ENCODE measurements around the gene WDR62. TPM values are rescaled to one million over a fixed set of nuclear protein-coding genes. Genes with fewer than 3 reads are reported as not detected.
A peak's percentile ranks its signal among the peaks of the same experiment; 100 is the strongest.

The WDR62 gene
- total and polyA plus RNA-seq, 4 donors: 0.86 to 2.2 (median 1.7) TPM

DNA sequence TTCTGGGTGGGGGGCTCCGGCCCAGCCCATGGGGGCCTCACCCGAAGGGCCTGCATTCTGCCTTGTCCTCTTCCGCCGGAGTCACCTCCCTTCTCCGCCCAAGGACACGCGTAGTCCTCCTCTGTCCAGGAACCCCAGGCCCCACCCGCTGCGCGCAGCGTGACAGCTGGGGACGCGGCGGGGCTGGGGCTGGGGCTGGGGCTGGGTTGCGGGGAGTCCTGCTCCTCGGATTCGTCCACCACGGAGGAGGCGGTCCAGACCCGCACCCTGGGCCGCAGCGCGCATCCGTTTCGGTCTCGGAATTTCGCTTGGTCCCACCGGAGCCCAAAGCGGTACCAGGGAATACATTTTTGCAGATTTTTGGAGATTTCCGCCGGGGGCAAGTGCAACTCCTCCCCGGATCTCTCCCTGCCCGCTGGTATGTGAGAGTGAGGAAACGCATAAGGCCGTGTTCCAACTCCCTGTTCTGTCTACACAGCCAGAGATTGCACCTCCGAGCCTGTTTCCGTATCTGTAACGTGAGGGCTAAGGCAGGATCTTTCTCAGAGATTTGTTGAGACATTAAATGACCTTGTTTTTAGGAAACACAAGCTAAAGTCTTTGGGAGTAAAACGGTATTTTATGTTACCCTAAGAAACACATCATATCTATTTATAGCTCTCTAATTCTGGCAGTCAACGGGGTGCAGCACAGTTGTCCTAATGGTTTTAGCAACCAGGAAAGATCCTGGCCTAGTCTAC lies 97.8 kb downstream of the WDR62 start, which contains the start of gene COX7A1:
COX7A1 (minus strand) TSS at position 96 of the 740 bp plus-strand sequence; CDS start at position 56, 40 bp downstream.
- Histone ChIP-seq H3K9me3 (ENCODE audit: control insufficient read depth in 4 of 4, insufficient read depth in 3 of 4, low read length in 3 of 4) (no peaks in the 10 kb centered on the region), H3K4me3 (peak within 1 kb of the TSS; percentile 51), H3K9ac (ENCODE audit: insufficient read depth in 1 of 2, low read length in 2 of 2) (peak within 1 kb of the TSS; percentile 68 to 92), H3K4me1 (ENCODE audit: control insufficient read depth in 5 of 5, insufficient read depth in 5 of 5, low read length in 5 of 5) (peaks cover 0 to 15% (median 9%) of the 10 kb centered on the region in 5 donors), H3K27me3 (ENCODE audit: control insufficient read depth in 3 of 3, insufficient read depth in 3 of 3, low read length in 2 of 3) (no peaks in the 10 kb centered on the region), H3K36me3 (ENCODE audit: control insufficient read depth in 4 of 4, insufficient read depth in 4 of 4, low read length in 4 of 4) (peaks cover 0 to 33% (median 16%) of the 10 kb centered on the region in 4 donors), H3K27ac (ENCODE audit: low read depth in 1 of 2, low read length in 1 of 2) (peak within 1 kb of the TSS; percentile 95 to 99)
- DNase-seq (peak; percentile 79 to 87 (median 83)), ATAC-seq (ENCODE audit: insufficient read depth, low FRiP score) (peak; percentile 44)
- no peak for TF ChIP-seq CTCF (IDR thresholded peaks at IDR 0.05; ENCODE audit: control extremely low read depth, extremely low read depth)
- 35 to 36% methylated on average over 38 to 40 of the region's 40 CpGs for WGBS, 2 donors

- no peak overlapping the region for H3K4me3 ChIP-seq
- H3K36me3 ChIP-seq (ENCODE audit: control insufficient read depth in 4 of 4, insufficient read depth in 4 of 4, low read length in 4 of 4): peaks cover 0 to 31% (median 14%) of the 10 kb centered on the region in 4 donors
- no peaks in the 10 kb centered on the region for H3K9me3 ChIP-seq (ENCODE audit: control insufficient read depth in 4 of 4, insufficient read depth in 3 of 4, low read length in 3 of 4)
- 93 to 96% methylated on average over 10 of the region's 10 CpGs for whole genome bisulfite sequencing, 2 donors
- no peaks in the 10 kb centered on the region for H3K27me3 ChIP-seq (ENCODE audit: control insufficient read depth in 3 of 3, insufficient read depth in 3 of 3, low read length in 2 of 3)
- peak overlapping the region; percentile 84 to 99 for H3K27ac ChIP-seq (ENCODE audit: low read depth in 1 of 2, low read length in 1 of 2)
- no peak for ATAC-seq (ENCODE audit: insufficient read depth, low FRiP score)
- no peak for TF ChIP-seq CTCF (IDR thresholded peaks at IDR 0.05; ENCODE audit: control extremely low read depth, extremely low read depth)
- peak overlapping the region in 1 of 2 donors; percentile 92 for H3K9ac ChIP-seq (ENCODE audit: insufficient read depth in 1 of 2, low read length in 2 of 2)
- H3K4me1 ChIP-seq (ENCODE audit: control insufficient read depth in 5 of 5, insufficient read depth in 5 of 5, low read length in 5 of 5): peaks cover 0 to 15% (median 9%) of the 10 kb centered on the region in 5 donors
- DNase-seq: no peak
These were observed 98.4 kb downstream of the WDR62 start for GRCh38 chr19:36153126-36153525.

Other genes starting within 250 kb of the WDR62 start
- gene PRODH2, start 242.1 kb upstream of the WDR62 start, total RNA-seq: not detected
- gene PRODH2, start 242.1 kb upstream of the WDR62 start, polyA plus RNA-seq: not detected
- under 1 TPM in 1 of 2 donors, not detected in 1; 0.23 TPM for gene NPHS1, start 202.4 kb upstream of the WDR62 start, total RNA-seq
- gene NPHS1, start 202.4 kb upstream of the WDR62 start, polyA plus RNA-seq: under 1 TPM in 1 of 2 donors, not detected in 1; 0.02 TPM
- 1 to 10 TPM in 1 of 2 donors, not detected in 1; 1.2 TPM for gene KIRREL2, start 198.0 kb upstream of the WDR62 start, total RNA-seq
- gene KIRREL2, start 198.0 kb upstream of the WDR62 start, polyA plus RNA-seq: under 1 TPM; 0.04 to 0.10 TPM
- gene APLP1, start 186.3 kb upstream of the WDR62 start, total RNA-seq: 1 to 10 TPM; 1.7 to 2.3 TPM
- 1 to 10 TPM in 1 of 2 donors, under 1 TPM in 1; 0.94 to 6.5 TPM for gene APLP1, start 186.3 kb upstream of the WDR62 start, polyA plus RNA-seq
- 10 to 100 TPM; 12.6 to 25.3 TPM for gene NFKBID, start 154.4 kb upstream of the WDR62 start, total RNA-seq
- 10 to 100 TPM; 14.7 to 18.1 TPM for gene NFKBID, start 154.4 kb upstream of the WDR62 start, polyA plus RNA-seq
- gene HCST, start 152.4 kb upstream of the WDR62 start, total RNA-seq: 10 to 100 TPM in 1 of 2 donors, 1 to 10 TPM in 1; 5.4 to 33.2 TPM
- gene HCST, start 152.4 kb upstream of the WDR62 start, polyA plus RNA-seq: 100 to 1,000 TPM in 1 of 2 donors, 10 to 100 TPM in 1; 89.1 to 118 TPM
- gene TYROBP, start 146.6 kb upstream of the WDR62 start, total RNA-seq: 100 to 1,000 TPM in 1 of 2 donors, 10 to 100 TPM in 1; 17.0 to 282 TPM
- gene TYROBP, start 146.6 kb upstream of the WDR62 start, polyA plus RNA-seq: 1,000 to 10,000 TPM in 1 of 2 donors, 100 to 1,000 TPM in 1; 552 to 1,276 TPM
- gene LRFN3, start 118.5 kb upstream of the WDR62 start, total RNA-seq: 10 to 100 TPM in 1 of 2 donors, 1 to 10 TPM in 1; 3.6 to 14.0 TPM
- 1 to 10 TPM; 6.2 to 8.9 TPM for gene LRFN3, start 118.5 kb upstream of the WDR62 start, polyA plus RNA-seq
- 10 to 100 TPM; 11.4 to 19.7 TPM for gene SDHAF1, start 59.7 kb upstream of the WDR62 start, total RNA-seq
- gene SDHAF1, start 59.7 kb upstream of the WDR62 start, polyA plus RNA-seq: 10 to 100 TPM; 18.6 to 25.8 TPM
- 10 to 100 TPM in 1 of 2 donors, 1 to 10 TPM in 1; 8.0 to 13.6 TPM for gene SYNE4, start 46.1 kb upstream of the WDR62 start, total RNA-seq
- gene SYNE4, start 46.1 kb upstream of the WDR62 start, polyA plus RNA-seq: 10 to 100 TPM in 1 of 2 donors, 1 to 10 TPM in 1; 9.5 to 19.2 TPM
- gene ALKBH6, start 40.7 kb upstream of the WDR62 start, total RNA-seq: 10 to 100 TPM; 13.3 to 24.5 TPM
- 10 to 100 TPM; 23.1 to 30.1 TPM for gene ALKBH6, start 40.7 kb upstream of the WDR62 start, polyA plus RNA-seq
- 10 to 100 TPM in 1 of 2 donors, 1 to 10 TPM in 1; 8.1 to 17.6 TPM for gene CLIP3, start 22.0 kb upstream of the WDR62 start, total RNA-seq
- 1 to 10 TPM; 1.6 to 2.5 TPM for gene CLIP3, start 22.0 kb upstream of the WDR62 start, polyA plus RNA-seq
- 1 to 10 TPM; 4.1 to 5.5 TPM for gene THAP8, start 612 bp upstream of the WDR62 start, total RNA-seq
- 1 to 10 TPM; 5.6 to 6.4 TPM for gene THAP8, start 612 bp upstream of the WDR62 start, polyA plus RNA-seq
- not detected for gene OVOL3, start 56.2 kb downstream of the WDR62 start, total RNA-seq
- not detected for gene OVOL3, start 56.2 kb downstream of the WDR62 start, polyA plus RNA-seq
- gene POLR2I, start 60.0 kb downstream of the WDR62 start, total RNA-seq: 100 to 1,000 TPM in 1 of 2 donors, 10 to 100 TPM in 1; 83.1 to 101 TPM
- 10 to 100 TPM; 65.1 to 96.6 TPM for gene POLR2I, start 60.0 kb downstream of the WDR62 start, polyA plus RNA-seq
- 100 to 1,000 TPM in 1 of 2 donors, 10 to 100 TPM in 1; 63.1 to 169 TPM for gene TBCB, start 60.6 kb downstream of the WDR62 start, total RNA-seq
- 100 to 1,000 TPM; 132 to 213 TPM for gene TBCB, start 60.6 kb downstream of the WDR62 start, polyA plus RNA-seq
- gene CAPNS1, start 85.2 kb downstream of the WDR62 start, total RNA-seq: 100 to 1,000 TPM; 201 to 743 TPM
- gene CAPNS1, start 85.2 kb downstream of the WDR62 start, polyA plus RNA-seq: 100 to 1,000 TPM; 654 to 689 TPM
- 10 to 100 TPM; 13.0 to 53.1 TPM for gene COX7A1, start 97.5 kb downstream of the WDR62 start, total RNA-seq
- gene COX7A1, start 97.5 kb downstream of the WDR62 start, polyA plus RNA-seq: 10 to 100 TPM; 24.9 to 47.1 TPM
- gene ZNF565, start 159.8 kb downstream of the WDR62 start, total RNA-seq: 1 to 10 TPM; 3.0 to 8.4 TPM
- gene ZNF565, start 159.8 kb downstream of the WDR62 start, polyA plus RNA-seq: 1 to 10 TPM; 2.5 to 2.7 TPM
- 100 to 1,000 TPM in 1 of 2 donors, 10 to 100 TPM in 1; 38.5 to 101 TPM for gene ZNF146, start 160.2 kb downstream of the WDR62 start, total RNA-seq
- 10 to 100 TPM; 13.6 to 33.1 TPM for gene ZNF146, start 160.2 kb downstream of the WDR62 start, polyA plus RNA-seq